ENCODE measurements around the gene IGFBP1. TPM values are rescaled to one million over a fixed set of nuclear protein-coding genes. Genes with fewer than 3 reads are reported as not detected.
"Not testable (repeated sequence)": the region's sequence is repeated elsewhere in the genome, so short reads cannot be mapped to it uniquely, and the experiment has no call there.

Gene IGFBP1
- total RNA-seq: not detected

GRCh38 chr7:45888185-45888992, at the start of gene IGFBP1:
TSS of gene IGFBP1 (plus strand) at chr7:45888488. CDS start at chr7:45888653, 165 bp downstream.
- ATAC-seq (peak; percentile 23), DNase-seq (ENCODE audit: low spot score) (no peak)
- intact Hi-C loops (cut with DNase I): no loop called here

- ATAC-seq; intact Hi-C loops (cut with DNase I): not testable (repeated sequence)
Measured at GRCh38 chr7:45838852-45839251, 49.4 kb upstream of the IGFBP1 start.

GRCh38 chr7:45841926-45842717, 46.2 kb upstream of the IGFBP1 start:
- ATAC-seq; DNase-seq (ENCODE audit: low spot score); intact Hi-C loops (cut with DNase I): not testable (repeated sequence)

More at GRCh38 chr7:45838852-45839251, 49.4 kb upstream of the IGFBP1 start:
- DNase-seq (ENCODE audit: low spot score): not testable (repeated sequence)

GRCh38 chr7:45846536-45846935, 41.8 kb upstream of the IGFBP1 start:
- intact Hi-C loops (cut with DNase I); ATAC-seq; DNase-seq (ENCODE audit: low spot score): not testable (repeated sequence)

- intact Hi-C loops (cut with DNase I); ATAC-seq; DNase-seq (ENCODE audit: low spot score): not testable (repeated sequence)
Measured at GRCh38 chr7:45848734-45849133, 39.6 kb upstream of the IGFBP1 start.

GRCh38 chr7:45852984-45853383, 35.3 kb upstream of the IGFBP1 start:
- ATAC-seq: peak; percentile 34
- DNase-seq (ENCODE audit: low spot score); intact Hi-C loops (cut with DNase I): not testable (repeated sequence)

GRCh38 chr7:45853491-45853890, 34.8 kb upstream of the IGFBP1 start:
- ATAC-seq; DNase-seq (ENCODE audit: low spot score); intact Hi-C loops (cut with DNase I): not testable (repeated sequence)

- ATAC-seq; DNase-seq (ENCODE audit: low spot score); intact Hi-C loops (cut with DNase I): not testable (repeated sequence)
Measured at GRCh38 chr7:45855680-45856079, 32.6 kb upstream of the IGFBP1 start.

GRCh38 chr7:45856888-45857287, 31.4 kb upstream of the IGFBP1 start:
- ATAC-seq; DNase-seq (ENCODE audit: low spot score); intact Hi-C loops (cut with DNase I): not testable (repeated sequence)

GRCh38 chr7:45863715-45864114, 24.6 kb upstream of the IGFBP1 start:
- DNase-seq (ENCODE audit: low spot score) (no peak), ATAC-seq (no peak)
- intact Hi-C loops (cut with DNase I): no loop called here

- no peak for ATAC-seq
- intact Hi-C loops (cut with DNase I): no loop called here
- no peak for DNase-seq (ENCODE audit: low spot score)
Measured at GRCh38 chr7:45865594-45866410, 22.5 kb upstream of the IGFBP1 start.

- intact Hi-C loops (cut with DNase I): no loop called here
- ATAC-seq (no peak), DNase-seq (ENCODE audit: low spot score) (no peak)
Measured at GRCh38 chr7:45867471-45867870, 20.8 kb upstream of the IGFBP1 start.

- DNase-seq (ENCODE audit: low spot score): no peak
- intact Hi-C loops (cut with DNase I): no loop called here
Measured at GRCh38 chr7:45869426-45869825, 18.9 kb upstream of the IGFBP1 start.

GRCh38 chr7:45872116-45873034, 15.9 kb upstream of the IGFBP1 start:
- DNase-seq (ENCODE audit: low spot score) (no peak), ATAC-seq (no peak)
- intact Hi-C loops (cut with DNase I): no loop called here

More at GRCh38 chr7:45869426-45869825, 18.9 kb upstream of the IGFBP1 start:
- no peak for ATAC-seq

- ATAC-seq (no peak), DNase-seq (ENCODE audit: low spot score) (no peak)
- intact Hi-C loops (cut with DNase I): no loop called here
Measured at GRCh38 chr7:45873035-45873354, 15.3 kb upstream of the IGFBP1 start, which contains the start of gene CCDC201. TSS of gene CCDC201 (minus strand) at chr7:45873082. CDS start at chr7:45873007, 75 bp downstream.

- intact Hi-C loops (cut with DNase I): no loop called here
- no peak for ATAC-seq
Measured at GRCh38 chr7:45873355-45873754, 14.9 kb upstream of the IGFBP1 start.

GRCh38 chr7:45874408-45875131, 13.7 kb upstream of the IGFBP1 start:
- intact Hi-C loops (cut with DNase I): no loop called here
- ATAC-seq: no peak

More at GRCh38 chr7:45873355-45873754, 14.9 kb upstream of the IGFBP1 start:
- no peak for DNase-seq (ENCODE audit: low spot score)

More at GRCh38 chr7:45874408-45875131, 13.7 kb upstream of the IGFBP1 start:
- DNase-seq (ENCODE audit: low spot score): no peak

All from sciatic nerve (tissue), 2 donors.